GM12892 (cell line): Measurements from ENCODE around the gene LGMN.

Source experiments
- POLR2A ChIP-seq: IDR thresholded peaks from 2 replicates; pipeline ENCODE4 v1.6.1; 2011; ENCODE audit warnings: low read depth, low read length, control low read depth
- POLR2AphosphoS5 ChIP-seq: IDR thresholded peaks from 2 replicates; pipeline ENCODE4 v1.6.1; 2011; ENCODE audit warnings: low read depth, low read length, control low read depth

GRCh38 chr14:92686900-92687427 lies 61.5 kb downstream of the LGMN start:
- TF ChIP-seq POLR2A (no peak), POLR2AphosphoS5 (no peak)
